ENCODE data around the gene AMOTL1. TPM values are rescaled to one million over a fixed set of nuclear protein-coding genes. Genes with fewer than 3 reads are reported as not detected.
"Not testable (repeated sequence)": the region's sequence is repeated elsewhere in the genome, so short reads cannot be mapped to it uniquely, and the experiment has no call there.

The AMOTL1 gene
- total and polyA plus RNA-seq, 12 donors: 3.1 to 115 (median 68.3) TPM

- intact Hi-C loops (cut with DNase I): no loop called here
- Histone ChIP-seq H3K9me3 (peaks cover 0 to 14% (median 0%) of the 10 kb centered on the region in 11 donors), H3K4me3 (no peak overlapping the region), H3K27ac (no peak overlapping the region), H3K4me1 (no peaks in the 10 kb centered on the region), H3K27me3 (no peaks in the 10 kb centered on the region), H3K36me3 (no peaks in the 10 kb centered on the region)
- ATAC-seq (no peak), DNase-seq (no peak)
- TF ChIP-seq CTCF (IDR thresholded peaks at IDR 0.05): no peak
- 65 to 77% methylated on average over 3 of the region's 3 CpGs for WGBS, 2 donors
Measured at GRCh38 chr11:94910270-94910669, 142.1 kb downstream of the AMOTL1 start.

GRCh38 chr11:94910779-94911178 lies 142.6 kb downstream of the AMOTL1 start:
- no peak for TF ChIP-seq CTCF (IDR thresholded peaks at IDR 0.05)
- intact Hi-C loops (cut with DNase I): no loop called here

GRCh38 chr11:94912806-94913205 lies 144.7 kb downstream of the AMOTL1 start:
- H3K4me1 ChIP-seq: no peaks in the 10 kb centered on the region
- ATAC-seq (no peak), DNase-seq (no peak)
- intact Hi-C loops (cut with DNase I): no loop called here
- 97% methylated on average over 9 of the region's 9 CpGs for WGBS, 2 donors
- no peak overlapping the region for H3K27ac ChIP-seq
- no peaks in the 10 kb centered on the region for H3K9me3 ChIP-seq
- H3K27me3 ChIP-seq: no peaks in the 10 kb centered on the region
- no peaks in the 10 kb centered on the region for H3K36me3 ChIP-seq
- no peak for TF ChIP-seq CTCF (IDR thresholded peaks at IDR 0.05)
- H3K4me3 ChIP-seq: no peak overlapping the region

More at GRCh38 chr11:94910779-94911178, 142.6 kb downstream of the AMOTL1 start:
- 0% methylated on average over 1 of the region's 1 CpG for WGBS, 2 donors
- no peak overlapping the region for H3K27ac ChIP-seq
- H3K4me1 ChIP-seq: no peaks in the 10 kb centered on the region
- no peak overlapping the region for H3K4me3 ChIP-seq
- peaks cover 0 to 9% (median 0%) of the 10 kb centered on the region in 11 donors for H3K9me3 ChIP-seq
- DNase-seq (no peak), ATAC-seq (no peak)
- no peaks in the 10 kb centered on the region for H3K36me3 ChIP-seq
- H3K27me3 ChIP-seq: no peaks in the 10 kb centered on the region

- not testable (repeated sequence) for H3K27ac ChIP-seq
Measured at GRCh38 chr11:94913718-94914394, 145.7 kb downstream of the AMOTL1 start.

GRCh38 chr11:94920311-94920710 lies 152.2 kb downstream of the AMOTL1 start:
- TF ChIP-seq CTCF (IDR thresholded peaks at IDR 0.05): no peak
- no peak overlapping the region for H3K4me3 ChIP-seq
- no peaks in the 10 kb centered on the region for H3K36me3 ChIP-seq
- H3K4me1 ChIP-seq: peaks cover 0 to 15% (median 7%) of the 10 kb centered on the region in 9 donors
- DNase-seq (no peak), ATAC-seq (no peak)
- no peaks in the 10 kb centered on the region for H3K9me3 ChIP-seq
- intact Hi-C loops (cut with DNase I): no loop called here
- H3K27ac ChIP-seq: no peak overlapping the region
- H3K27me3 ChIP-seq: no peaks in the 10 kb centered on the region

More at GRCh38 chr11:94913718-94914394, 145.7 kb downstream of the AMOTL1 start:
- H3K36me3 ChIP-seq; H3K4me1 ChIP-seq; intact Hi-C loops (cut with DNase I); H3K27me3 ChIP-seq; DNase-seq; H3K4me3 ChIP-seq; ATAC-seq; H3K9me3 ChIP-seq: not testable (repeated sequence)
- WGBS, 2 donors: 94 to 95% methylated on average over 2 of the region's 2 CpGs
